CD14-positive monocyte (primary cell): ENCODE results near the gene FXYD2. TPM values are rescaled to one million over a fixed set of nuclear protein-coding genes. Genes with fewer than 3 reads are reported as not detected.

Source experiments
- DNase-seq, 3 donors: peaks; one replicate each; pipeline ENCODE4 v3.0.0-alpha.2; 2011 to 2022
- H2AFZ ChIP-seq: 2 replicates; pipeline ENCODE4 v1.6.0; 2012; ENCODE audit warnings: mild to moderate bottlenecking, low read depth, low read length, inconsistent platforms; ENCODE audit not compliant: insufficient read depth, poor library complexity, severe bottlenecking
- H3K27ac ChIP-seq, 2 donors: 1 replicate in 1 of 2; 2 replicates in 1 of 2; pipeline ENCODE4 v1.5.1; 2012 to 2013; ENCODE audit warnings: low read length in 2 of 2, control low read depth in 1 of 2, inconsistent platforms in 1 of 2, low read depth in 1 of 2, mild to moderate bottlenecking in 1 of 2
- H3K27me3 ChIP-seq, 2 donors: one replicate each; pipeline versions ENCODE4 v1.6.0 to v1.6.1; 2011 to 2013; ENCODE audit warnings: low read length in 2 of 2; ENCODE audit not compliant: control insufficient read depth in 2 of 2, insufficient read depth in 2 of 2
- H3K36me3 ChIP-seq, 2 donors: replicated peaks in 1 of 2; 1 replicate in 1 of 2; 2 replicates in 1 of 2; pipeline versions ENCODE4 v1.5.1 to v1.6.1; 2012 to 2013; ENCODE audit warnings: low read length in 2 of 2, control low read depth in 1 of 2, inconsistent platforms in 1 of 2, mild to moderate bottlenecking in 1 of 2; ENCODE audit not compliant: insufficient read depth in 2 of 2, control insufficient read depth in 1 of 2
- H3K4me1 ChIP-seq, 2 donors: 1 replicate in 1 of 2; 2 replicates in 1 of 2; pipeline versions ENCODE4 v1.5.1 to v1.6.1; 2012 to 2013; ENCODE audit warnings: low read length in 2 of 2, control low read depth in 1 of 2, inconsistent platforms in 1 of 2, mild to moderate bottlenecking in 1 of 2, moderate library complexity in 1 of 2; ENCODE audit not compliant: insufficient read depth in 2 of 2, control insufficient read depth in 1 of 2
- H3K4me2 ChIP-seq: replicated peaks from 2 replicates; pipeline ENCODE3; 2012; ENCODE audit warnings: low read length, moderate library complexity, mild to moderate bottlenecking; ENCODE audit not compliant: poor library complexity, severe bottlenecking; ENCODE audit errors: extremely low read depth
- H3K4me3 ChIP-seq, 3 experiments: fragments of 200-600 bp in 1 of 3; sonication (generic) in 1 of 3; replicated peaks in 1 of 3; 1 replicate in 2 of 3; 2 replicates in 1 of 3; pipeline ENCODE4 v1.5.1; 2011 to 2013; ENCODE audit warnings: low read length in 3 of 3, mild to moderate bottlenecking in 3 of 3, control low read depth in 2 of 3, low read depth in 2 of 3, inconsistent platforms in 1 of 3, moderate library complexity in 1 of 3
- H3K79me2 ChIP-seq: 2 replicates; pipeline ENCODE4 v1.6.0; 2012; ENCODE audit warnings: mild to moderate bottlenecking, control low read depth, inconsistent platforms, low read length, moderate library complexity; ENCODE audit not compliant: insufficient read depth
- H3K9ac ChIP-seq: 2 replicates; pipeline ENCODE4 v1.6.0; 2017; ENCODE audit warnings: low read length, mild to moderate bottlenecking; ENCODE audit not compliant: insufficient read depth, poor library complexity, severe bottlenecking
- H3K9me3 ChIP-seq, 2 donors: replicated peaks in 1 of 2; 1 replicate in 1 of 2; 2 replicates in 1 of 2; pipeline versions ENCODE4 v1.5.1 to v1.6.1; 2012 to 2013; ENCODE audit warnings: low read length in 2 of 2, control low read depth in 1 of 2; ENCODE audit not compliant: control insufficient read depth in 1 of 2, insufficient read depth in 1 of 2
- H4K20me1 ChIP-seq: 2 replicates; pipeline ENCODE4 v1.6.0; 2012; ENCODE audit warnings: mild to moderate bottlenecking, low read length, control low read depth, moderate library complexity; ENCODE audit not compliant: insufficient read depth
- H3K27ac Mint-ChIP-seq, 7 donors: one replicate each; pipeline ENCODE4 v1.8.0; 2020; ENCODE audit warnings: mild to moderate bottlenecking in 7 of 7, mixed read lengths in 7 of 7, moderate library complexity in 6 of 7, inconsistent platforms in 2 of 7
- H3K27me3 Mint-ChIP-seq, 3 donors: one replicate each; pipeline ENCODE4 v1.8.0; 2021 to 2022; ENCODE audit warnings: low read depth in 3 of 3, mild to moderate bottlenecking in 3 of 3, mixed read lengths in 3 of 3, moderate library complexity in 3 of 3, inconsistent platforms in 1 of 3
- H3K36me3 Mint-ChIP-seq, 2 donors: one replicate each; pipeline ENCODE4 v1.8.0; 2020; ENCODE audit warnings: mixed read lengths in 2 of 2, inconsistent platforms in 1 of 2, mild to moderate bottlenecking in 1 of 2
- H3K4me1 Mint-ChIP-seq: one replicate; pipeline ENCODE4 v1.8.0; 2020; ENCODE audit warnings: mild to moderate bottlenecking, mixed read lengths
- H3K4me3 Mint-ChIP-seq, 2 donors: one replicate each; pipeline ENCODE4 v1.8.0; 2020; ENCODE audit warnings: mild to moderate bottlenecking in 2 of 2, mixed read lengths in 2 of 2, moderate library complexity in 1 of 2
- H3K9me3 Mint-ChIP-seq, 7 donors: one replicate each; pipeline ENCODE4 v1.8.0; 2020 to 2022; ENCODE audit warnings: mixed read lengths in 7 of 7, mild to moderate bottlenecking in 6 of 7, moderate library complexity in 6 of 7, inconsistent platforms in 2 of 7
- CTCF ChIP-seq: fragments of 200-600 bp; IDR thresholded peaks from one replicate; pipeline ENCODE4 v1.8.0; 2022; ENCODE audit warnings: antibody characterized with exemption, mild to moderate bottlenecking
- WGBS: methylation state at CpG from one replicate; pipeline ENCODE4 v1.1.5; 2013; ENCODE audit warnings: missing lambda C conversion rate; ENCODE audit not compliant: insufficient coverage; 5-methylcytosine and 5-hydroxymethylcytosine counted together
- intact Hi-C, 2 donors: fragments of 100-400 bp; cut with micrococcal nuclease; formaldehyde crosslinking; loops; one replicate each; pipeline versions ENCODE4 v1.15.0 to v1.15.1; 2023
- polyA plus RNA-seq, 3 donors: library from polyadenylated mRNA; depleted of rRNA in 1 of 3; unstranded in 2 of 3; stranded (reverse) in 1 of 3; fragments of 300-500 nt in 2 of 3; fragments of >200 nt in 1 of 3; fragmentation: Illumina TruSeq in 2 of 3; gene quantifications; 1 replicate in 2 of 3; 2 replicates in 1 of 3; pipeline ENCODE4 v1.2.3, GENCODE V29; 2012 to 2021

FXYD2 gene
- polyA plus RNA-seq, 3 donors = 0.96 to 4.4 (median 2.5) TPM

- no peak overlapping the region for H3K27ac Mint-ChIP-seq
- intact Hi-C loops = no loop called here
- Histone ChIP-seq H3K4me1 (no peaks in the 10 kb centered on the region), H3K4me2 (no peak overlapping the region), H3K79me2 (no peaks in the 10 kb centered on the region), H2AFZ (no peak overlapping the region), H3K27ac (no peak overlapping the region), H4K20me1 (no peaks in the 10 kb centered on the region), H3K4me3 (no peak overlapping the region), H3K9ac (no peak overlapping the region), H3K27me3 (no peaks in the 10 kb centered on the region), H3K36me3 (no peaks in the 10 kb centered on the region), H3K9me3 (no peaks in the 10 kb centered on the region)
- WGBS = 95% methylated on average over 4 of the region's 6 CpGs
- no peak for DNase-seq
- peaks cover 0 to 1% (median 0%) of the 10 kb centered on the region in 7 donors for H3K9me3 Mint-ChIP-seq
- peaks cover 7 to 18% (median 14%) of the 10 kb centered on the region in 3 donors for H3K27me3 Mint-ChIP-seq
- TF ChIP-seq CTCF = no peak
- no peaks in the 10 kb centered on the region for H3K36me3 Mint-ChIP-seq
- H3K4me1 Mint-ChIP-seq = no peaks in the 10 kb centered on the region
- H3K4me3 Mint-ChIP-seq = no peak overlapping the region
Observed at GRCh38 chr11:117772360-117772759, 52.2 kb downstream of the FXYD2 start.

GRCh38 chr11:117771841-117772240 is 52.7 kb downstream of the FXYD2 start:
- no peaks in the 10 kb centered on the region for H3K36me3 ChIP-seq
- no peaks in the 10 kb centered on the region for H3K4me1 ChIP-seq
- H3K4me1 Mint-ChIP-seq = no peaks in the 10 kb centered on the region
- TF ChIP-seq CTCF = no peak
- WGBS = 93% methylated on average over 7 of the region's 7 CpGs
- peaks cover 5 to 17% (median 14%) of the 10 kb centered on the region in 3 donors for H3K27me3 Mint-ChIP-seq
- H3K27me3 ChIP-seq = no peaks in the 10 kb centered on the region
- no peak overlapping the region for H3K4me3 Mint-ChIP-seq
- no peaks in the 10 kb centered on the region for H4K20me1 ChIP-seq
- no peak overlapping the region for H3K27ac ChIP-seq
- intact Hi-C loops = no loop called here
- H3K4me2 ChIP-seq = no peak overlapping the region
- no peak for DNase-seq
- no peaks in the 10 kb centered on the region for H3K9me3 ChIP-seq
- no peak overlapping the region for H3K9ac ChIP-seq
- no peaks in the 10 kb centered on the region for H3K36me3 Mint-ChIP-seq
- H3K27ac Mint-ChIP-seq = no peak overlapping the region
- no peak overlapping the region for H2AFZ ChIP-seq
- peaks cover 0 to 2% (median 0%) of the 10 kb centered on the region in 7 donors for H3K9me3 Mint-ChIP-seq
- H3K79me2 ChIP-seq = no peaks in the 10 kb centered on the region
- no peak overlapping the region for H3K4me3 ChIP-seq
